BE2C (cell line): ENCODE measurements around the gene COL4A2.

Experiments used
- DNase-seq: peaks from one replicate; pipeline ENCODE4 v3.0.0-alpha.2; 2020
- H3K27me3 ChIP-seq: fragments of 250-450 bp; sonication (Bioruptor Pico); 2 replicates; pipeline ENCODE4 v1.5.1; 2020; ENCODE audit warnings: mild to moderate bottlenecking
- H3K36me3 ChIP-seq: fragments of 250-450 bp; sonication (Bioruptor Pico); 2 replicates; pipeline ENCODE4 v1.5.1; 2020; ENCODE audit warnings: mild to moderate bottlenecking
- H3K4me1 ChIP-seq: fragments of 250-450 bp; sonication (Bioruptor Pico); 2 replicates; pipeline ENCODE4 v1.5.1; 2020
- H3K4me3 ChIP-seq: 2 replicates; pipeline ENCODE4 v1.5.1; 2011; ENCODE audit warnings: low read depth, low read length
- H3K9me3 ChIP-seq: fragments of 250-450 bp; sonication (Bioruptor Pico); 2 replicates; pipeline ENCODE4 v1.5.1; 2020
- TF ChIP-seq, protein P1 (sequence below): IDR thresholded peaks from 2 replicates; pipeline ENCODE4 v1.5.1; 2012; ENCODE audit warnings: mild to moderate bottlenecking, low read depth, low read length

The COL4A2 gene

DNA sequence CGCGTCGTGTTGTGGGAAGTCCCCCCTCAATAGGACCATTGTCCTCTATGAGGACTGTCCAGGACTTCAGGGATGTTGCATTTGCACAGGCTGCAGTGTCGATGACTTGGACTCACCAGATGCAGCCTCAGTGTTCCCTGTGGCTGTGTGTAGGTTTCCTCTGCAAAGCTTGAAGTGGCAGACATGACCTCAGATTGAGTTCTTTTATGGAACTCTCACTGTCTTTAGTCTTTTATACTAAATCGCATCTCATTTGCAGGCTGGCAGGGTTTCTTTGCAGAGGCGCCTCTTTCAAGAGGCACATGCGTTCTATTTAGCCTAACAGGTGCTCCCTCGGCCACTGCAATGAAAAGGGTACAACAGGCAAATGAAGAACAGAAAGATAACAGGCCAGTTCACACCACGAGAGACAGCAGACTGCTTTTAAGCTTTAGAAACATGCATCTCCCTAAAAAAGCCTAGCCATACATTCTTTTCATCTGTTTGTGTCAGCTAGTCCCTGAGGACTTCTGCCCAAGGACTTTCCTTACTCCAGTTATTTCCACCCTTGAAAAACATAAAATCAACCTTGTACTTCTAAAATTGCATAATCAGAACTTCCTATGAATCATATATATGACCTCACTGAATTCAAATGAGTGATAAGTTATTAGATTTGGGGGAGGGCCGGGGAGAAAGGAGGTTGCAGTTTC is 136.0 kb downstream of the COL4A2 start:
- H3K27me3 ChIP-seq = no peaks in the 10 kb centered on the region; the same call in none of the 2 replicates
- H3K9me3 ChIP-seq = no peaks in the 10 kb centered on the region
- TF ChIP-seq, protein P1, sequence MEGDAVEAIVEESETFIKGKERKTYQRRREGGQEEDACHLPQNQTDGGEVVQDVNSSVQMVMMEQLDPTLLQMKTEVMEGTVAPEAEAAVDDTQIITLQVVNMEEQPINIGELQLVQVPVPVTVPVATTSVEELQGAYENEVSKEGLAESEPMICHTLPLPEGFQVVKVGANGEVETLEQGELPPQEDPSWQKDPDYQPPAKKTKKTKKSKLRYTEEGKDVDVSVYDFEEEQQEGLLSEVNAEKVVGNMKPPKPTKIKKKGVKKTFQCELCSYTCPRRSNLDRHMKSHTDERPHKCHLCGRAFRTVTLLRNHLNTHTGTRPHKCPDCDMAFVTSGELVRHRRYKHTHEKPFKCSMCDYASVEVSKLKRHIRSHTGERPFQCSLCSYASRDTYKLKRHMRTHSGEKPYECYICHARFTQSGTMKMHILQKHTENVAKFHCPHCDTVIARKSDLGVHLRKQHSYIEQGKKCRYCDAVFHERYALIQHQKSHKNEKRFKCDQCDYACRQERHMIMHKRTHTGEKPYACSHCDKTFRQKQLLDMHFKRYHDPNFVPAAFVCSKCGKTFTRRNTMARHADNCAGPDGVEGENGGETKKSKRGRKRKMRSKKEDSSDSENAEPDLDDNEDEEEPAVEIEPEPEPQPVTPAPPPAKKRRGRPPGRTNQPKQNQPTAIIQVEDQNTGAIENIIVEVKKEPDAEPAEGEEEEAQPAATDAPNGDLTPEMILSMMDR = no peak
- H3K4me3 ChIP-seq = no peak overlapping the region
- DNase-seq = no peak
- H3K36me3 ChIP-seq = no peaks in the 10 kb centered on the region
- 0 out of 2 replicates have a peak, but pooled peaks cover 6% of the 10 kb centered on the region for H3K4me1 ChIP-seq

- Histone ChIP-seq H3K27me3 (no peaks in the 10 kb centered on the region; the same call in none of the 2 replicates), H3K4me3 (no peak overlapping the region), H3K4me1 (0 out of 2 replicates have a peak, but pooled peaks cover 6% of the 10 kb centered on the region), H3K9me3 (no peaks in the 10 kb centered on the region), H3K36me3 (no peaks in the 10 kb centered on the region)
- DNase-seq = no peak
- TF ChIP-seq, protein P1 = no peak
Measured at GRCh38 chr13:110443622-110444225, 136.6 kb downstream of the COL4A2 start.

GRCh38 chr13:110444226-110444653 is 137.2 kb downstream of the COL4A2 start:
- TF ChIP-seq, protein P1 = peak; percentile 32; the same call in 1 of the 2 replicates
- Histone ChIP-seq H3K36me3 (no peaks in the 10 kb centered on the region), H3K4me3 (no peak overlapping the region), H3K4me1 (0 out of 2 replicates have a peak, but pooled peaks cover 6% of the 10 kb centered on the region), H3K27me3 (no peaks in the 10 kb centered on the region; the same call in none of the 2 replicates), H3K9me3 (no peaks in the 10 kb centered on the region)
- no peak for DNase-seq

GRCh38 chr13:110445183-110445582 is 138.1 kb downstream of the COL4A2 start:
- 0 out of 2 replicates have a peak, but pooled peaks cover 6% of the 10 kb centered on the region for H3K4me1 ChIP-seq
- no peak for DNase-seq
- H3K9me3 ChIP-seq = no peaks in the 10 kb centered on the region
- H3K27me3 ChIP-seq = no peaks in the 10 kb centered on the region; the same call in none of the 2 replicates
- H3K36me3 ChIP-seq = no peaks in the 10 kb centered on the region
- no peak overlapping the region for H3K4me3 ChIP-seq
- TF ChIP-seq, protein P1 = no peak

- Histone ChIP-seq H3K4me1 (0 out of 2 replicates have a peak, but pooled peaks cover 6% of the 10 kb centered on the region), H3K36me3 (no peaks in the 10 kb centered on the region), H3K4me3 (no peak overlapping the region), H3K9me3 (no peaks in the 10 kb centered on the region), H3K27me3 (no peaks in the 10 kb centered on the region; the same call in none of the 2 replicates)
- TF ChIP-seq, protein P1 = no peak
- no peak for DNase-seq
Measured at GRCh38 chr13:110445722-110446574, 138.9 kb downstream of the COL4A2 start.
